Testis (tissue), 3 donors: ENCODE data around the gene TPRN. TPM values are rescaled to one million over a fixed set of nuclear protein-coding genes. Genes with fewer than 3 reads are reported as not detected.

Experiments
- DNase-seq: peaks from one replicate; pipeline ENCODE4 v3.0.0-alpha.2; 2019
- H3K27ac ChIP-seq, 2 donors: fragments of 200-600 bp; sonication (generic); one replicate each; pipeline ENCODE4 v1.5.1; 2019
- H3K27me3 ChIP-seq: fragments of 200-600 bp; sonication (generic); one replicate; pipeline ENCODE4 v1.5.1; 2019
- H3K36me3 ChIP-seq: fragments of 200-600 bp; sonication (generic); one replicate; pipeline ENCODE4 v1.5.1; 2017; ENCODE audit warnings: low read depth; ENCODE audit errors: missing control alignments
- H3K4me1 ChIP-seq: fragments of 200-600 bp; sonication (generic); one replicate; pipeline ENCODE4 v1.5.1; 2019
- H3K4me3 ChIP-seq, 2 donors: fragments of 200-600 bp; sonication (generic); one replicate each; pipeline ENCODE4 v1.5.1; 2017 to 2019
- H3K9me3 ChIP-seq: fragments of 200-600 bp; sonication (generic); one replicate; pipeline ENCODE4 v1.5.1; 2017
- CTCF ChIP-seq, 3 experiments: fragments of 450-650 bp in 2 of 3; fragments of 200-600 bp in 1 of 3; sonication (generic) in 1 of 3; IDR thresholded peaks; one replicate each; pipeline ENCODE4 v1.5.1; 2016 to 2019; ENCODE audit warnings: antibody characterized with exemption in 3 of 3, mild to moderate bottlenecking in 2 of 3, moderate library complexity in 1 of 3
- POLR2A ChIP-seq: fragments of 450-650 bp; IDR thresholded peaks from one replicate; pipeline ENCODE4 v1.6.1; 2017; ENCODE audit warnings: antibody characterized with exemption, mild to moderate bottlenecking, moderate library complexity
- WGBS, 2 donors: methylation state at CpG; one replicate each; pipeline ENCODE4 v1.1.5; 2018; 5-methylcytosine and 5-hydroxymethylcytosine counted together
- intact Hi-C: fragments of 100-400 bp; cut with DNase I; formaldehyde crosslinking; loops from one replicate; pipeline ENCODE4 v1.15.1; 2023; ENCODE audit warnings: low total_unique reads
- polyA plus RNA-seq: library from polyadenylated mRNA; stranded (reverse); fragments of 350-450 nt; fragmentation: Illumina TruSeq; extraction: RNeasy Lipid Tissue Mini Kit (QIAGEN cat#74804); gene quantifications from one replicate; pipeline ENCODE4 v1.2.3, GENCODE V29; 2014; ENCODE audit warnings: low read depth, low replicate concordance; ENCODE audit not compliant: insufficient read depth
- total RNA-seq, 2 donors: library from RNA; depleted of rRNA; stranded (reverse); fragments of >200 nt; gene quantifications; one replicate each; pipeline ENCODE4 v1.2.3, GENCODE V29; 2016

TPRN gene
- total and polyA plus RNA-seq, 3 donors from 2014 or later, result 17.2 to 35.2 (median 25.9) TPM

GRCh38 chr9:137173796-137174664 lies 26.5 kb downstream of the TPRN start:
- Histone ChIP-seq H3K36me3 (no peaks in the 10 kb centered on the region), H3K27me3 (no peaks in the 10 kb centered on the region), H3K9me3 (no peaks in the 10 kb centered on the region), H3K4me1 (no peaks in the 10 kb centered on the region), H3K4me3 (no peak overlapping the region), H3K27ac (no peak overlapping the region)
- TF ChIP-seq POLR2A (no peak), CTCF (IDR thresholded peaks at IDR 0.05) (no peak)
- intact Hi-C loops, result no loop called here
- WGBS, 2 donors, result 91 to 93% methylated on average over 12 to 45 of the region's 45 CpGs
- DNase-seq, result no peak

DNA sequence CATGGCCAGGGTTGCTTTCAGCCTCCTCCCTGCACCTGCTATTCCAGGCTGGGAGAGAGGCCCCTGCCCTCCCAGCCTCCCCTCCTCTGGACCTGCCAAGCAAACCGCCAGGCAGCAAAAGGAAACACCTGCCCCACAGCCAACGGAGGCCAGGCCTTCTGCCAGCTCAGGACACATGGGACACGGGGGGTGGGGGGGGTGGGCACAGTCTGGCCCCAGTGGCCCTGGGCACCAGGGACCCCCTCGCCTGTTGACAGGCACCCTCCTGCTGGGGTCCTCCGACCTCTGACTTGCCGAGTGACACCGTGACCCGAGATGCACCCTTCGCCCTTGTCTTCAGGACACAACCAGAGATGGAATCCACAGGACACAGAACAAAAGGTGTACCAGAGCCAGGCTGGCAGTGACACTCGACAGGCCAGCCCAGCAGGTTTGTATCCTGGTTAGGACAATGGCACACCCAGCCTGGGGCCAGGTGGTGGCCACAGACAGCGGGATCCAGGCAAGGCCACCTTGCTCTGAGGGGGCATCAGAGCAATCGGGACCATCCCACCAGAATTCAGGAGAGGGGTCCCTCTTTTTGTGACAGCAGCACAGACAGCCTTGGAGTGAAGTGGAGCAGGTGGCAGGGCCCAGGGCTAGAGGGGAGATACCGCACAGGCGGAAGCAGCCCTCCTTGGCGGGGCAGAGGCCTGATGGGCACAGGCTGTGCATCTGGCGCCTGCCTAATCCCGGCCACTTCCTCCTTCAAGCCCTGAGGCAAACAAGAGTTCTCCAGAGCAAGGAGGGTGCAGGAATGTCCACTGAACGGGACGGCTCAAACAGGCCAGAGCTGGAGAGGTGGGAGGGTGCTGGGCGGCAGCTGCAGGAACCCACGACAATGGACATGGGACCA lies 27.4 kb downstream of the TPRN start:
- no peak for TF ChIP-seq CTCF (IDR thresholded peaks at IDR 0.05)
- no peak for TF ChIP-seq POLR2A
- peaks cover 4% of the 10 kb centered on the region for H3K4me1 ChIP-seq
- no peak overlapping the region for H3K27ac ChIP-seq
- H3K36me3 ChIP-seq, result no peaks in the 10 kb centered on the region
- no peak overlapping the region for H3K4me3 ChIP-seq
- WGBS, 2 donors, result 74 to 84% methylated on average over 10 to 21 of the region's 21 CpGs
- intact Hi-C loops, result no loop called here
- H3K9me3 ChIP-seq, result no peaks in the 10 kb centered on the region
- no peak for DNase-seq
- no peaks in the 10 kb centered on the region for H3K27me3 ChIP-seq

GRCh38 chr9:137171149-137171900 lies 29.2 kb downstream of the TPRN start:
- H3K9me3 ChIP-seq, result no peaks in the 10 kb centered on the region
- peaks cover 15% of the 10 kb centered on the region for H3K4me1 ChIP-seq
- no peaks in the 10 kb centered on the region for H3K36me3 ChIP-seq
- intact Hi-C loops, result no loop called here
- no peak overlapping the region for H3K4me3 ChIP-seq
- no peak for DNase-seq
- no peaks in the 10 kb centered on the region for H3K27me3 ChIP-seq
- 78 to 91% methylated on average over 9 to 22 of the region's 22 CpGs for WGBS, 2 donors
- H3K27ac ChIP-seq, result no peak overlapping the region
- TF ChIP-seq POLR2A (no peak), CTCF (IDR thresholded peaks at IDR 0.05) (no peak)

GRCh38 chr9:137170486-137171148 lies 29.9 kb downstream of the TPRN start:
- no peaks in the 10 kb centered on the region for H3K27me3 ChIP-seq
- DNase-seq, result no peak
- WGBS, 2 donors, result 44 to 65% methylated on average over 7 to 14 of the region's 14 CpGs
- H3K27ac ChIP-seq, result no peak overlapping the region
- H3K4me3 ChIP-seq, result no peak overlapping the region
- TF ChIP-seq CTCF (IDR thresholded peaks at IDR 0.05), result no peak
- no peak for TF ChIP-seq POLR2A
- no peaks in the 10 kb centered on the region for H3K9me3 ChIP-seq
- no peaks in the 10 kb centered on the region for H3K36me3 ChIP-seq
- intact Hi-C loops, result no loop called here
- H3K4me1 ChIP-seq, result peaks cover 15% of the 10 kb centered on the region
